Suppressor macrophage (primary cell): ENCODE data around the gene ZG16.

Experiments used
- DNase-seq, 4 experiments: peaks; one replicate each; pipeline ENCODE4 v3.0.0-alpha.2; 2020 to 2022

The ZG16 gene

DNA sequence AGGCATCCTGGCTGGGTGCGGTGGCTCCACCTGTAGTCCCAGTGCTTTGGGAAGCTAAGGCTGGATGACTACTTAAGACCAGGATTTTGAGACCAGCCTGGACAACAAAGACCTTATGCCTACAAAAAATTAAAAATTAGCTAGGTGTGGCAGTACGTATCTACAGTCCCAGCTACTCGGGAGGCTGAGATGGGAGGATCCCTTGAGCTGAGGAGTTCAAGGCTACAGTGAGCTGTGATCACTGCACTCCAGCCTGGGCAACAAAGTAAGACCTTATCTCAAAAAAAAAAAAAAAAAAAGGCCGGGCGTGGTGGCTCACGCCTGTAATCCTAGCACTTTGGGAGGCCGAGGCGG, 48.3 kb downstream of the ZG16 start:
- DNase-seq = no peak

DNA sequence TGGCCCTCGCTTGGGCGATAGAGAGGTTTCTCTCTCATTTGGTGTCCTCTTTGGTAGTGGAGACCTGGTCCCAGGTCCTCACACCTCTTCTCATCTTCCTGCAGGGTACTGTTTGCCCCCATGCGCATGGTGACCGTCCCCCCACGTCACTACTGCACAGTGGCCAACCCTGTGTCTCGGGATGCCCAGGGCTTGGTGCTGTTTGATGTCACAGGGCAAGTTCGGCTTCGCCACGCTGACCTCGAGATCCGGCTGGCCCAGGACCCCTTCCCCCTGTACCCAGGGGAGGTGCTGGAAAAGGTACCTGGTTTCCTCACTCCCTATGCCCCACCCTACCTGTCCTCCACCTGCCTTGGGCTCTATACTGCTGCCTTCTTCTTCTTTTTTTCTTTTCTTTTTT, 52.7 kb downstream of the ZG16 start:
- no peak for DNase-seq

DNA sequence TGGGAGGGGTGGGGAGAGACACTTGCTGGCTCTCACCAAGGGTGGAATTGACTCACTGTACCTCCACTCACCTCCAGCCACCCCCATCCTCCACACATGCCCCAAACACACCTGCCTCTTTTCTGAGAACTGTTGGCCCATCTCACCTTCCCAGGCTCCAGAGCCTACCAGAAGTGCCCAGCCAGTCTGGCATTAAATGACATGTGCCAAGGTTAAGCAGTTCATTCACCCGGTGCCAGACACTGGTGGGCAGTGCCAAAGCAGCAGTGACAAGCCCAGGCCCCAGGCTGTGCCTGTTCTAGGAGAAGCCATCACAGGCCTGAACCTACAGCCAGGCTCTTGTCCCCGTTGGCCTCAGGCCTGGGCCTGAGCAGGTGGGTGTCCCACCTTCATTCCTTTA, 53.4 kb downstream of the ZG16 start:
- no peak for DNase-seq
